H1 (cell line): ENCODE results near the gene LRP1-AS. TPM values are rescaled to one million over a fixed set of nuclear protein-coding genes. Genes with fewer than 3 reads are reported as not detected.

Source experiments
- EP300 ChIP-seq, 2 experiments: IDR thresholded peaks; 1 replicate in 1 of 2; 2 replicates in 1 of 2; pipeline ENCODE4 v1.6.1; 2011 to 2012; ENCODE audit warnings: low read depth in 2 of 2, low read length in 2 of 2, mild to moderate bottlenecking in 2 of 2, borderline replicate concordance in 1 of 2, inconsistent platforms in 1 of 2, moderate library complexity in 1 of 2
- JUN ChIP-seq: IDR thresholded peaks from 2 replicates; pipeline ENCODE4 v1.6.1; 2011; ENCODE audit warnings: low read depth, mild to moderate bottlenecking, improper control_type of control experiment, low read length
- NANOG ChIP-seq: IDR thresholded peaks from 2 replicates; pipeline ENCODE4 v1.6.1; 2011; ENCODE audit warnings: low read length, low read depth, mild to moderate bottlenecking, inconsistent platforms; ENCODE audit not compliant: insufficient read depth, poor library complexity, severe bottlenecking
- NRF1 ChIP-seq: IDR thresholded peaks from 2 replicates; pipeline ENCODE4 v1.6.1; 2011; ENCODE audit warnings: mild to moderate bottlenecking, low read depth, low read length, improper control_type of control experiment
- SP1 ChIP-seq: IDR thresholded peaks from 2 replicates; pipeline ENCODE4 v1.6.1; 2011; ENCODE audit warnings: low read depth, low read length
- TBP ChIP-seq: IDR thresholded peaks from 2 replicates; pipeline ENCODE4 v1.6.1; 2011; ENCODE audit warnings: low read depth, low read length, improper control_type of control experiment
- polyA plus RNA-seq, 7 experiments: library from polyadenylated mRNA; depleted of rRNA in 3 of 7; stranded (reverse) in 5 of 7; unstranded in 2 of 7; fragments of >200 nt in 5 of 7; fragments of 200-250 nt in 2 of 7; gene quantifications; 1 replicate in 5 of 7; 2 replicates in 1 of 7; 4 replicates in 1 of 7; pipeline versions ENCODE4 v1.2.1 to v1.2.3, GENCODE V29; 2011 to 2013; ENCODE audit warnings: missing spikeins in 2 of 7, mixed read lengths in 2 of 7
- total RNA-seq: library from RNA; stranded (reverse); fragmentation: NEBNext Ultra II Directional; extraction: Animal tissue kit (Norgen Biotek cat#: 25700); gene quantifications from 2 replicates; pipeline ENCODE4 v1.2.1, GENCODE V29; 2021

LRP1-AS gene
- total and polyA plus RNA-seq, 2 of the 8 experiments (the other 6 are each of a cell fraction or from before 2014, with no cell fraction given) = not detected

DNA sequence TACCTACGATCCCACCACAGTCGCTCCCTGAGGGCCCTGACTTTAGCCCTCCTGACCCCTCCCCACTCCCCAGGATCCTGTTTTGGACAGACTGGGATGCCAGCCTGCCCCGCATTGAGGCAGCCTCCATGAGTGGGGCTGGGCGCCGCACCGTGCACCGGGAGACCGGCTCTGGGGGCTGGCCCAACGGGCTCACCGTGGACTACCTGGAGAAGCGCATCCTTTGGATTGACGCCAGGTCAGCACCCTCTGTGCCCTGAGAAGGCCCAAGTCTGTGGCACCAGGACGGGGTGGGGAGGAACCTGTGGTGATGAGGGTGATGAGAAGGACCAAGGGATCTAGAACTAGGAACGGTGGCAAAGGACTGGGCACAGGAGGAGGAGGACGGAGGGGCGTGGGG is 29.9 kb upstream of the LRP1-AS start (continued):
- TF ChIP-seq NANOG = no peak
- no peak for TF ChIP-seq TBP
- no peak for TF ChIP-seq JUN
- no peak for TF ChIP-seq SP1
- TF ChIP-seq NRF1 = no peak
- TF ChIP-seq EP300 (IDR thresholded peaks at IDR 0.05; ENCODE audit: borderline replicate concordance in 1 of 2, low read depth in 2 of 2, low read length in 2 of 2) = no peak
